H1 (cell line): ENCODE measurements around the gene TNIP1. TPM values are rescaled to one million over a fixed set of nuclear protein-coding genes. Genes with fewer than 3 reads are reported as not detected.

Experiments used
- ATF2 ChIP-seq: IDR thresholded peaks from 2 replicates; pipeline ENCODE4 v1.6.1; 2012; ENCODE audit warnings: low read length, inconsistent platforms
- BRCA1 ChIP-seq: IDR thresholded peaks from 2 replicates; pipeline ENCODE4 v1.6.1; 2012; ENCODE audit warnings: low read depth, low read length, improper control_type of control experiment
- CHD7 ChIP-seq: fragments of 300-600 bp; sonication (generic); IDR thresholded peaks from 2 replicates; pipeline ENCODE4 v1.7.1; 2012; ENCODE audit warnings: low read length, moderate library complexity, mild to moderate bottlenecking, inconsistent platforms; ENCODE audit not compliant: insufficient replicate concordance
- FOSL1 ChIP-seq: IDR thresholded peaks from 2 replicates; pipeline ENCODE4 v1.6.1; 2011; ENCODE audit warnings: mild to moderate bottlenecking, low read depth, low read length, moderate library complexity; ENCODE audit not compliant: insufficient read depth
- GTF2F1 ChIP-seq: IDR thresholded peaks from 2 replicates; pipeline ENCODE4 v1.6.1; 2012; ENCODE audit warnings: low read depth, low read length, improper control_type of control experiment, borderline replicate concordance
- JUN ChIP-seq: IDR thresholded peaks from 2 replicates; pipeline ENCODE4 v1.6.1; 2011; ENCODE audit warnings: low read depth, mild to moderate bottlenecking, improper control_type of control experiment, low read length
- JUND ChIP-seq: IDR thresholded peaks from 2 replicates; pipeline ENCODE4 v1.6.1; 2011; ENCODE audit warnings: mild to moderate bottlenecking, improper control_type of control experiment, low read length
- SUZ12 ChIP-seq: fragments of 200-600 bp; sonication (generic); IDR thresholded peaks from 2 replicates; pipeline ENCODE4 v1.6.1; 2012; ENCODE audit warnings: mild to moderate bottlenecking, inconsistent platforms, low read length, moderate library complexity, mixed read lengths
- polyA plus RNA-seq, 7 experiments: library from polyadenylated mRNA; depleted of rRNA in 3 of 7; stranded (reverse) in 5 of 7; unstranded in 2 of 7; fragments of >200 nt in 5 of 7; fragments of 200-250 nt in 2 of 7; gene quantifications; 1 replicate in 5 of 7; 2 replicates in 1 of 7; 4 replicates in 1 of 7; pipeline versions ENCODE4 v1.2.1 to v1.2.3, GENCODE V29; 2011 to 2013; ENCODE audit warnings: missing spikeins in 2 of 7, mixed read lengths in 2 of 7
- total RNA-seq: library from RNA; stranded (reverse); fragmentation: NEBNext Ultra II Directional; extraction: Animal tissue kit (Norgen Biotek cat#: 25700); gene quantifications from 2 replicates; pipeline ENCODE4 v1.2.1, GENCODE V29; 2021

Gene TNIP1
- total and polyA plus RNA-seq, 2 of the 8 experiments (the other 6 are each of a cell fraction or from before 2014, with no cell fraction given): 14.2 to 31.9 TPM

DNA sequence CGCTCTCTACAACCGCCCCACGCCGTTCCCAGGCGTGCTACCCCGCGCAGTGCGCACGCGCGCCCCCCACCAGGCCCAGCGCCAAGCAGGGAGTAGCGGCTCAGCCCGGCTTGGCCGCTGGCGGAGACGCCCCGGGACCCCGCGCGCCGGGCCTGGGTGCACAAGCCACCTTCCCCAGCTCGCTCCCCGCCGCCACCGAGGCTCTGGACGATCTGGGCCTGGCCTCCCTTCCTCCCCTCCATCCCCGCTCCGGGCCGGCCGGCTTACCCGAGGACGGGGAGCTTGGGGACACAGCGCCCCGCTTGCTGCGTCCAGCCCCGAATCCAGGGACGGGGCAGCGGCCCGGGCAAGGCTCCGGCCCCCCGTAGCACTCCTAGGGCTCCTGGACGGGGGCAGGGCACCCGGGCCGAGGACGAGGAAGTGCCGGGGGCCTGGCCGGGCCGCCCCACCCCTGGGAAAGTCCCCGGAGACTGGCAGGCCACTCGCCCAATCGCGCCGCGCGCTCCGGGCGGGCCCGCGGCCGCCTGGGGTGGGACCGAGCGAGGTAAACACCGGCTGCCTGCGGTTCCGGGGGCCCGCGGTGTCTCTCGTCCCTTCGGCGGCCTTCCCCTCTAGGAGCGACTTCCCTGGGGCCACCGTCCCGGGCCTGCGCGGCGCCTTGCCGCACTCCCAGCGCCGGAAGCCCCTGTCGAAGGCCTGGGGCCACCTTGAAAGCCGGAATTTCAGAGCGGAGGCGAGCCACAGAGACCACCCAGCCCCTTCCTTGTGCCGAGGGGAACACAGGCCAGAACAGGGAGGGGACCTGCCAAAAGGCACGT, at the start of gene TNIP1 (continued):
- TF ChIP-seq CHD7 (no peak), JUN (no peak), ATF2 (no peak), JUND (no peak), FOSL1 (no peak), GTF2F1 (no peak), SUZ12 (no peak), BRCA1 (no peak)
